ENCODE results near the gene FAM222A. TPM values are rescaled to one million over a fixed set of nuclear protein-coding genes. Genes with fewer than 3 reads are reported as not detected.

The FAM222A gene
- total RNA-seq, 1 donor from 2014 or later, result 0.20 TPM

GRCh38 chr12:109710747-109711595 is 2.7 kb upstream of the FAM222A start:
- DNase-seq (ENCODE audit: low read depth in 2 of 2), result peak in 1 of 2 donors; percentile 14

- DNase-seq (ENCODE audit: low read depth in 2 of 2), result no peak
These were observed 1.8 kb upstream of the FAM222A start for GRCh38 chr12:109711596-109712461.

GRCh38 chr12:109714141-109714912 is 702 bp downstream of the FAM222A start:
- DNase-seq (ENCODE audit: low read depth in 2 of 2), result peak; percentile 60 to 70

GRCh38 chr12:109714913-109715244 is 1.3 kb downstream of the FAM222A start:
- no peak for DNase-seq (ENCODE audit: low read depth in 2 of 2)

GRCh38 chr12:109715310-109716091 is 1.9 kb downstream of the FAM222A start:
- no peak for DNase-seq (ENCODE audit: low read depth in 2 of 2)

GRCh38 chr12:109716092-109716479 is 2.5 kb downstream of the FAM222A start:
- DNase-seq (ENCODE audit: low read depth in 2 of 2), result no peak

GRCh38 chr12:109716512-109717389 is 3.1 kb downstream of the FAM222A start:
- no peak for DNase-seq (ENCODE audit: low read depth in 2 of 2)

GRCh38 chr12:109717390-109718357 is 4.0 kb downstream of the FAM222A start:
- DNase-seq (ENCODE audit: low read depth in 2 of 2), result no peak

- DNase-seq (ENCODE audit: low read depth in 2 of 2), result no peak
These were observed 4.8 kb downstream of the FAM222A start for GRCh38 chr12:109718390-109718789.

GRCh38 chr12:109719123-109720022 is 5.7 kb downstream of the FAM222A start:
- DNase-seq (ENCODE audit: low read depth in 2 of 2), result peak; percentile 22 to 24

GRCh38 chr12:109720152-109720856 is 6.7 kb downstream of the FAM222A start:
- DNase-seq (ENCODE audit: low read depth in 2 of 2), result peak in 1 of 2 donors; percentile 29

- DNase-seq (ENCODE audit: low read depth in 2 of 2), result no peak
These were observed 7.2 kb downstream of the FAM222A start for GRCh38 chr12:109720857-109721189.

- no peak for DNase-seq (ENCODE audit: low read depth in 2 of 2)
These were observed 7.7 kb downstream of the FAM222A start for GRCh38 chr12:109721276-109721675.

- DNase-seq (ENCODE audit: low read depth in 2 of 2), result no peak
These were observed 8.5 kb downstream of the FAM222A start for GRCh38 chr12:109722022-109722720.

GRCh38 chr12:109722721-109723094 is 9.1 kb downstream of the FAM222A start:
- no peak for DNase-seq (ENCODE audit: low read depth in 2 of 2)

GRCh38 chr12:109723311-109723881 is 9.8 kb downstream of the FAM222A start:
- DNase-seq (ENCODE audit: low read depth in 2 of 2), result no peak
